ENCODE measurements around the gene CD74. TPM values are rescaled to one million over a fixed set of nuclear protein-coding genes. Genes with fewer than 3 reads are reported as not detected.

CD74 gene
- total and polyA plus RNA-seq, 2 of the 13 experiments (the other 11 are each of a cell fraction or from before 2014, with no cell fraction given): 34.1 to 84.4 TPM

DNA sequence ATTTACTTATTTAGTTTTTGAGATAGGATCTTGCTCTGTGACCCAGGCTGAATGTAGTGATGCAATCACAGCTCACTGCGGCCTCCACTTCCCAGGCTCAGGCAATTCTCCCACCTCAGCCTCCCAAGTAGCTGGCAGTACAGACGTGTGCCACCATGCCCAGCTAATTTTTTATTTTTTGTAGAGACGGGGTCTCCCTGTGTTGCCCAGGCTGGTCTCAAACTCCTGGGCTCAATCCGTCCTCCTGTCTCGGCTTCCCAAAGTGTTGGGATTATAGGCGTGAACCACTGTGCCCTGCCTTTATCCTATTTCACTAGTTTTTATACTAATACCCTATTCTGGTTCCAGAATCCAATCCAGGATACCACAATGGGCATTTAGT lies 30.0 kb upstream of the CD74 start (continued):
- TF ChIP-seq CEBPZ (IDR thresholded peaks at IDR 0.05; ENCODE audit: low read length) (no peak), POLR2G (IDR thresholded peaks at IDR 0.05; ENCODE audit: low read depth, low read length) (no peak; the same call in 1 of the 2 replicates), PRDM4 (CRISPR knock-in tag; IDR thresholded peaks at IDR 0.05; ENCODE audit: borderline replicate concordance) (no peak), ZNF121 (CRISPR knock-in tag; IDR thresholded peaks at IDR 0.05) (peak; percentile 56; the same call in 1 of the 2 replicates), FOXC1 (CRISPR knock-in tag; IDR thresholded peaks at IDR 0.05; ENCODE audit: borderline replicate concordance) (no peak), POGZ (CRISPR knock-in tag; IDR thresholded peaks at IDR 0.05) (no peak), RBFOX2 (IDR thresholded peaks at IDR 0.05; ENCODE audit: low read depth, low read length) (peak; percentile 41), JUND (CRISPR knock-in tag; IDR thresholded peaks at IDR 0.05) (no peak), ISX (CRISPR knock-in tag; conservative IDR thresholded peaks at IDR 0.05) (no peak), ATAD3A (CRISPR knock-in tag; IDR thresholded peaks at IDR 0.05) (no peak), ERF (CRISPR knock-in tag; IDR thresholded peaks at IDR 0.05) (no peak), ZNF644 (CRISPR knock-in tag; IDR thresholded peaks at IDR 0.05; ENCODE audit: low read depth) (no peak), TFDP1 (CRISPR knock-in tag; IDR thresholded peaks at IDR 0.05; ENCODE audit: borderline replicate concordance) (no peak), GTF2F1 (IDR thresholded peaks at IDR 0.05; ENCODE audit: low read length) (no peak), ATF7 (IDR thresholded peaks at IDR 0.05) (0 out of 2 replicates have a peak, but pooled peaks have one; percentile 8), ATF7 (CRISPR knock-in tag; IDR thresholded peaks at IDR 0.05) (no peak), ZNF564 (CRISPR knock-in tag; IDR thresholded peaks at IDR 0.05) (no peak), KDM2A (CRISPR knock-in tag; IDR thresholded peaks at IDR 0.05; ENCODE audit: borderline replicate concordance, low read depth) (no peak), BRCA1 (CRISPR knock-in tag; IDR thresholded peaks at IDR 0.05) (no peak)
- TF ChIP-seq, protein P1, sequence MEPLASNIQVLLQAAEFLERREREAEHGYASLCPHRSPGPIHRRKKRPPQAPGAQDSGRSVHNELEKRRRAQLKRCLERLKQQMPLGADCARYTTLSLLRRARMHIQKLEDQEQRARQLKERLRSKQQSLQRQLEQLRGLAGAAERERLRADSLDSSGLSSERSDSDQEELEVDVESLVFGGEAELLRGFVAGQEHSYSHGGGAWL (CRISPR knock-in tag; IDR thresholded peaks at IDR 0.05): no peak
- TF ChIP-seq, protein P2, sequence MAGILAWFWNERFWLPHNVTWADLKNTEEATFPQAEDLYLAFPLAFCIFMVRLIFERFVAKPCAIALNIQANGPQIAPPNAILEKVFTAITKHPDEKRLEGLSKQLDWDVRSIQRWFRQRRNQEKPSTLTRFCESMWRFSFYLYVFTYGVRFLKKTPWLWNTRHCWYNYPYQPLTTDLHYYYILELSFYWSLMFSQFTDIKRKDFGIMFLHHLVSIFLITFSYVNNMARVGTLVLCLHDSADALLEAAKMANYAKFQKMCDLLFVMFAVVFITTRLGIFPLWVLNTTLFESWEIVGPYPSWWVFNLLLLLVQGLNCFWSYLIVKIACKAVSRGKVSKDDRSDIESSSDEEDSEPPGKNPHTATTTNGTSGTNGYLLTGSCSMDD (CRISPR knock-in tag; IDR thresholded peaks at IDR 0.05): no peak

Data from HepG2 (cell line).